Measurements from ENCODE around the gene MACROD2. TPM values are rescaled to one million over a fixed set of nuclear protein-coding genes. Genes with fewer than 3 reads are reported as not detected.

The MACROD2 gene
- total and polyA plus RNA-seq, 9 donors, result 3.7 to 25.5 (median 7.8) TPM

DNA sequence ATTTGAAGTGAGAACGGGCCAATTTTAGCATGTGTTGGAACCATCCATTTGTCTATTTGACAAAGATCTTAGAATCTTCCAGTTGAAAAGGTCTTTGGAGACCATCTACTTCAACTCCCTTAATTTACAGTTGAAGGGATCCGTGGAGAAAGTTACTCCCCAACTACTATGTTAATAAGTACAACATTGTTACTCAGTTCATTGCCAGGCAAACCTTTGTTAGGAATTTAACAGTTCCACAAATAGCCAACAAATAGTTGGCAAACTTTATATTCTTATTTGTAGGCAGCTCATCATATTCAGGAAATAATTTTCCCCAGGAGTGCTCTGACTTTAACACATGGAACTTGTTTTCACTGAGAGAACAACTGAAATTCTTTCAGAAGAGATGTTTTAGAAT lies 423.1 kb downstream of the MACROD2 start:
- Histone ChIP-seq H3K36me3 (no peaks in the 10 kb centered on the region), H3K9me3 (no peaks in the 10 kb centered on the region), H3K27ac (no peak overlapping the region), H3K4me3 (no peak overlapping the region), H3K4me1 (ENCODE audit: insufficient read depth) (no peaks in the 10 kb centered on the region), H3K27me3 (no peaks in the 10 kb centered on the region)
- intact Hi-C loops (cut with DNase I), result no loop called here
- WGBS, 3 donors, result 15 to 17% (median 15%) methylated on average over 2 of the region's 2 CpGs
- TF ChIP-seq EP300 (IDR thresholded peaks at IDR 0.05) (no peak), POLR2A (IDR thresholded peaks at IDR 0.05) (no peak), CTCF (IDR thresholded peaks at IDR 0.05) (no peak)
- DNase-seq, result no peak

- H3K27me3 ChIP-seq, result no peaks in the 10 kb centered on the region
- intact Hi-C loops (cut with DNase I), result no loop called here
- H3K4me1 ChIP-seq (ENCODE audit: insufficient read depth), result no peaks in the 10 kb centered on the region
- no peaks in the 10 kb centered on the region for H3K9me3 ChIP-seq
- WGBS, 3 donors, result 79 to 84% (median 84%) methylated on average over 4 of the region's 4 CpGs
- H3K27ac ChIP-seq, result no peak overlapping the region
- H3K36me3 ChIP-seq, result no peaks in the 10 kb centered on the region
- no peak overlapping the region for H3K4me3 ChIP-seq
- no peak for TF ChIP-seq POLR2A (IDR thresholded peaks at IDR 0.05)
- no peak for TF ChIP-seq EP300 (IDR thresholded peaks at IDR 0.05)
- TF ChIP-seq CTCF (IDR thresholded peaks at IDR 0.05), result no peak
- DNase-seq, result no peak
These were observed 427.6 kb downstream of the MACROD2 start for GRCh38 chr20:14422892-14423291.

- no peak for DNase-seq
- WGBS, 3 donors, result 78 to 89% (median 81%) methylated on average over 2 of the region's 2 CpGs
- no peaks in the 10 kb centered on the region for H3K27me3 ChIP-seq
- H3K4me1 ChIP-seq (ENCODE audit: insufficient read depth), result no peaks in the 10 kb centered on the region
- no peaks in the 10 kb centered on the region for H3K36me3 ChIP-seq
- no peaks in the 10 kb centered on the region for H3K9me3 ChIP-seq
- H3K27ac ChIP-seq, result no peak overlapping the region
- TF ChIP-seq POLR2A (IDR thresholded peaks at IDR 0.05) (no peak), CTCF (IDR thresholded peaks at IDR 0.05) (no peak), EP300 (IDR thresholded peaks at IDR 0.05) (no peak)
- no peak overlapping the region for H3K4me3 ChIP-seq
- intact Hi-C loops (cut with DNase I), result no loop called here
These were observed 436.3 kb downstream of the MACROD2 start for GRCh38 chr20:14431568-14431967.

- Histone ChIP-seq H3K27me3 (no peaks in the 10 kb centered on the region), H3K4me1 (ENCODE audit: insufficient read depth) (no peaks in the 10 kb centered on the region), H3K4me3 (no peak overlapping the region), H3K27ac (no peak overlapping the region), H3K36me3 (no peaks in the 10 kb centered on the region), H3K9me3 (no peaks in the 10 kb centered on the region)
- 47 to 54% (median 53%) methylated on average over 4 of the region's 4 CpGs for WGBS, 3 donors
- no peak for TF ChIP-seq POLR2A (IDR thresholded peaks at IDR 0.05)
- no peak for TF ChIP-seq CTCF (IDR thresholded peaks at IDR 0.05)
- TF ChIP-seq EP300 (IDR thresholded peaks at IDR 0.05), result no peak
- intact Hi-C loops (cut with DNase I), result no loop called here
- no peak for DNase-seq
These were observed 436.8 kb downstream of the MACROD2 start for GRCh38 chr20:14432085-14432484.

- Histone ChIP-seq H3K27me3 (no peaks in the 10 kb centered on the region), H3K27ac (no peak overlapping the region), H3K36me3 (no peaks in the 10 kb centered on the region), H3K4me1 (ENCODE audit: insufficient read depth) (no peaks in the 10 kb centered on the region), H3K4me3 (no peak overlapping the region), H3K9me3 (no peaks in the 10 kb centered on the region)
- intact Hi-C loops (cut with DNase I), result no loop called here
- TF ChIP-seq POLR2A (IDR thresholded peaks at IDR 0.05) (no peak), CTCF (IDR thresholded peaks at IDR 0.05) (no peak), EP300 (IDR thresholded peaks at IDR 0.05) (no peak)
- no peak for DNase-seq
These were observed 437.3 kb downstream of the MACROD2 start for GRCh38 chr20:14432597-14432996.

Data from ovary (tissue), 9 donors.